GM23338 (cell line): Measurements from ENCODE around the gene RSL1D1. TPM values are rescaled to one million over a fixed set of nuclear protein-coding genes. Genes with fewer than 3 reads are reported as not detected.

Source experiments
- ATAC-seq: fragments of 200-7000 bp; cut with Tn5 transposase; 3 replicates; pipeline ENCODE4 v1.9.1; 2020
- DNase-seq: peaks from one replicate; pipeline ENCODE4 v3.0.0-alpha.2; 2015; ENCODE audit warnings: low spot score
- H2AFZ ChIP-seq: fragments of 200-600 bp; sonication (generic); 2 replicates; pipeline ENCODE4 v1.8.0; 2016; ENCODE audit warnings: antibody characterized with exemption, mild to moderate bottlenecking, moderate library complexity
- H3F3A ChIP-seq: fragments of 200-600 bp; sonication (generic); replicated peaks from 2 replicates; pipeline ENCODE4 v1.8.0; 2017; ENCODE audit warnings: antibody characterized with exemption, mixed run types, low read depth
- H3K27ac ChIP-seq: fragments of 200-600 bp; sonication (generic); 2 replicates; pipeline ENCODE4 v1.6.1; 2016; ENCODE audit warnings: low read depth
- H3K27me3 ChIP-seq: fragments of 200-600 bp; sonication (generic); 2 replicates; pipeline ENCODE4 v1.8.0; 2016; ENCODE audit warnings: mild to moderate bottlenecking, mixed run types, moderate library complexity; ENCODE audit not compliant: insufficient read depth
- H3K36me3 ChIP-seq: fragments of 200-600 bp; sonication (generic); 2 replicates; pipeline ENCODE4 v1.8.0; 2016; ENCODE audit warnings: mild to moderate bottlenecking; ENCODE audit not compliant: insufficient read depth
- H3K4me1 ChIP-seq: fragments of 200-600 bp; sonication (generic); 2 replicates; pipeline ENCODE4 v1.8.0; 2016; ENCODE audit warnings: mild to moderate bottlenecking, moderate library complexity; ENCODE audit not compliant: insufficient read depth
- H3K4me2 ChIP-seq: fragments of 200-600 bp; sonication (generic); 2 replicates; pipeline ENCODE4 v1.7.1; 2017; ENCODE audit warnings: mixed run types
- H3K4me3 ChIP-seq: fragments of 200-600 bp; sonication (generic); 2 replicates; pipeline ENCODE4 v1.6.1; 2016; ENCODE audit warnings: mixed run types
- H3K79me2 ChIP-seq: fragments of 200-600 bp; sonication (generic); replicated peaks from 2 replicates; pipeline ENCODE4 v1.8.0; 2017; ENCODE audit warnings: mild to moderate bottlenecking; ENCODE audit not compliant: insufficient read depth
- H3K9me2 ChIP-seq: fragments of 200-600 bp; sonication (generic); 2 replicates; pipeline ENCODE4 v1.8.0; 2017; ENCODE audit not compliant: insufficient read depth
- H4K20me1 ChIP-seq: fragments of 200-600 bp; sonication (generic); replicated peaks from 2 replicates; pipeline ENCODE4 v1.8.0; 2017; ENCODE audit warnings: mild to moderate bottlenecking; ENCODE audit not compliant: insufficient read depth
- H3K27ac Mint-ChIP-seq: 2 replicates; pipeline ENCODE4 v1.8.0; 2020; ENCODE audit warnings: inconsistent platforms, mild to moderate bottlenecking, moderate library complexity, mixed read lengths
- H3K27me3 Mint-ChIP-seq: 3 replicates; pipeline ENCODE4 v1.8.0; 2022; ENCODE audit warnings: low read depth, mild to moderate bottlenecking, moderate library complexity, mixed read lengths, inconsistent platforms; ENCODE audit not compliant: insufficient read depth, poor library complexity
- H3K36me3 Mint-ChIP-seq: 3 replicates; pipeline ENCODE4 v1.8.0; 2021; ENCODE audit warnings: low read depth, mild to moderate bottlenecking, inconsistent platforms, moderate library complexity, mixed read lengths
- H3K4me1 Mint-ChIP-seq: 3 replicates; pipeline ENCODE4 v1.8.0; 2020; ENCODE audit warnings: mild to moderate bottlenecking, inconsistent platforms, mixed read lengths
- H3K4me3 Mint-ChIP-seq: 3 replicates; pipeline ENCODE4 v1.8.0; 2021; ENCODE audit warnings: moderate library complexity, mild to moderate bottlenecking, inconsistent platforms, mixed read lengths
- H3K9me3 Mint-ChIP-seq: 3 replicates; pipeline ENCODE4 v1.8.0; 2020; ENCODE audit warnings: moderate library complexity, mild to moderate bottlenecking, inconsistent platforms, mixed read lengths
- CREB1 ChIP-seq: fragments of 250-450 bp; sonication (Bioruptor Pico); IDR thresholded peaks from 2 replicates; pipeline ENCODE4 v1.5.0; 2020; ENCODE audit warnings: low read depth, mild to moderate bottlenecking, moderate library complexity
- CTCF ChIP-seq, 2 experiments: fragments of 200-600 bp in 1 of 2; sonication (generic) in 1 of 2; conservative IDR thresholded peaks; 2 replicates each; pipeline versions ENCODE4 v1.5.1 to v1.6.1; 2016 to 2017; ENCODE audit warnings: antibody characterized with exemption in 2 of 2, low read depth in 2 of 2, mild to moderate bottlenecking in 2 of 2, moderate library complexity in 1 of 2
- ETS1 ChIP-seq: IDR thresholded peaks from 2 replicates; pipeline ENCODE4 v1.6.1; 2016; ENCODE audit warnings: antibody characterized with exemption
- EZH2 ChIP-seq: fragments of 200-600 bp; sonication (generic); IDR thresholded peaks from one replicate; pipeline ENCODE4 v1.8.0; 2017; ENCODE audit warnings: antibody characterized with exemption, mild to moderate bottlenecking, low read depth; ENCODE audit not compliant: unreplicated experiment
- EZH2phosphoT487 ChIP-seq: fragments of 200-600 bp; sonication (generic); IDR thresholded peaks from one replicate; pipeline ENCODE4 v1.8.1; 2018; ENCODE audit warnings: antibody characterized with exemption; ENCODE audit not compliant: unreplicated experiment
- JUNB ChIP-seq: IDR thresholded peaks from one replicate; pipeline ENCODE4 v1.6.1; 2016; ENCODE audit warnings: antibody characterized with exemption; ENCODE audit not compliant: unreplicated experiment
- NANOG ChIP-seq: IDR thresholded peaks from 2 replicates; pipeline ENCODE4 v1.6.1; 2016; ENCODE audit warnings: antibody characterized with exemption, borderline replicate concordance
- POLR2AphosphoS5 ChIP-seq: IDR thresholded peaks from 2 replicates; pipeline ENCODE4 v1.6.1; 2016; ENCODE audit warnings: antibody characterized with exemption, low read depth
- REST ChIP-seq: IDR thresholded peaks from one replicate; pipeline ENCODE4 v1.6.1; 2018; ENCODE audit warnings: antibody characterized with exemption; ENCODE audit not compliant: unreplicated experiment
- STAT1 ChIP-seq: IDR thresholded peaks from one replicate; pipeline ENCODE4 v1.6.1; 2016; ENCODE audit warnings: antibody characterized with exemption; ENCODE audit not compliant: unreplicated experiment
- ZNF114 ChIP-seq: fragments of 250-450 bp; sonication (Bioruptor Pico); IDR thresholded peaks from 2 replicates; pipeline ENCODE4 v1.5.0; 2020; ENCODE audit warnings: mild to moderate bottlenecking, moderate library complexity
- ZNF331 ChIP-seq: fragments of 250-450 bp; sonication (Bioruptor Pico); IDR thresholded peaks from 2 replicates; pipeline ENCODE4 v1.5.0; 2020; ENCODE audit warnings: low read depth, mild to moderate bottlenecking, moderate library complexity
- ZNF462 ChIP-seq: fragments of 250-450 bp; sonication (Bioruptor Pico); IDR thresholded peaks from 2 replicates; pipeline ENCODE4 v1.5.0; 2020; ENCODE audit warnings: mild to moderate bottlenecking, moderate library complexity
- polyA plus RNA-seq: library from polyadenylated mRNA; unstranded; fragments of >200 nt; fragmentation: Nextera tagmentation; extraction: Ambion mirVana; gene quantifications from 2 replicates; pipeline ENCODE4 v1.2.1, GENCODE V29; 2016
- total RNA-seq: library from RNA; depleted of rRNA; stranded (reverse); fragments of >200 nt; shearing (Covaris generic); gene quantifications from 2 replicates; pipeline ENCODE4 v1.2.3, GENCODE V29; 2014

RSL1D1 gene
- total and polyA plus RNA-seq, 2 experiments from 2014 or later = 298 to 495 TPM

- Histone ChIP-seq H2AFZ (no peak overlapping the region), H3K4me3 (peak overlapping the region; percentile 97; the same call in 1 of the 2 replicates), H3K79me2 (peaks cover 82% of the 10 kb centered on the region), H3K4me1 (peaks cover 23% of the 10 kb centered on the region), H3K27ac (peak overlapping the region; percentile 7; the same call in 1 of the 2 replicates), H3K27me3 (no peaks in the 10 kb centered on the region), H3F3A (peaks cover 16% of the 10 kb centered on the region), H3K36me3 (no peaks in the 10 kb centered on the region), H3K9me2 (no peaks in the 10 kb centered on the region), H3K4me2 (peak overlapping the region; percentile 95; the same call in 1 of the 2 replicates), H4K20me1 (peaks cover 34% of the 10 kb centered on the region)
- Mint-ChIP-seq H3K9me3 (no peaks in the 10 kb centered on the region), H3K27me3 (peaks cover 5% of the 10 kb centered on the region), H3K36me3 (peaks cover 13% of the 10 kb centered on the region; the same call in 2 of the 3 replicates), H3K4me1 (peaks cover 33% of the 10 kb centered on the region; the same call in 2 of the 3 replicates), H3K27ac (peak overlapping the region; percentile 26), H3K4me3 (peak overlapping the region; percentile 87)
- no peak for DNase-seq
- no peak for ATAC-seq
- TF ChIP-seq ETS1 (no peak), NANOG (no peak), REST (no peak), EZH2 (no peak), EZH2phosphoT487 (no peak), ZNF114 (CRISPR knock-in tag) (no peak), POLR2AphosphoS5 (no peak), ZNF331 (CRISPR knock-in tag) (no peak), JUNB (no peak), CTCF (conservative IDR thresholded peaks at IDR 0.05; ENCODE audit: low read depth in 2 of 2) (no peak), STAT1 (no peak), ZNF462 (CRISPR knock-in tag) (no peak), CREB1 (CRISPR knock-in tag) (no peak)
Measured at GRCh38 chr16:11794996-11795886, 56.1 kb downstream of the RSL1D1 start.
